A549 (cell line): ENCODE results near the gene CNTNAP2. TPM values are rescaled to one million over a fixed set of nuclear protein-coding genes. Genes with fewer than 3 reads are reported as not detected.

ENCODE experiments used
- ATAC-seq, 2 experiments: fragments of 200-7000 bp in 1 of 2; fragments of >200 bp in 1 of 2; cut with Nextera tagmentation in 1 of 2; cut with Tn5 transposase in 1 of 2; 3 replicates each; pipeline versions ENCODE4 v1.8.0 to v1.9.1; 2018 to 2020; ENCODE audit warnings: mild to moderate bottlenecking in 1 of 2, moderate library complexity in 1 of 2
- CTCF ChIA-PET: fragments of 300-600 bp; sonication (Branson Sonifier 250); formaldehyde crosslinking; extraction: SDS; loops from one replicate; lab custom pipeline; 2021; ENCODE audit warnings: antibody characterized with exemption, inconsistent platforms; lab: Yijun Ruan, JAX
- POLR2A ChIA-PET: fragments of 350-600 bp; formaldehyde crosslinking; extraction: SDS; loops from one replicate; lab custom pipeline; 2021; ENCODE audit warnings: antibody characterized with exemption, inconsistent platforms; lab: Yijun Ruan, JAX
- DNase-seq, 2 experiments: peaks; one replicate each; pipeline versions ENCODE4 v3.0.0 to v3.0.0-alpha.2; 2011 to 2016; ENCODE audit warnings: low read depth in 1 of 2, low spot score in 1 of 2
- FAIRE-seq: peaks from 2 replicates; lab custom pipeline; 2011; peaks lifted over from hg19 to GRCh38; lab: Jason Lieb, UNC
- H3K27ac ChIP-seq, 2 experiments: fragments of >200 bp; sonication (Bioruptor Twin); formaldehyde crosslinking; 3 replicates each; pipeline ENCODE4 v1.5.1; 2016 to 2017
- H3K4me1 ChIP-seq: fragments of >200 bp; sonication (Bioruptor Twin); formaldehyde crosslinking; 3 replicates; pipeline ENCODE4 v1.6.1; 2016
- H3K4me2 ChIP-seq: fragments of >200 bp; sonication (Bioruptor Twin); formaldehyde crosslinking; 3 replicates; pipeline ENCODE4 v1.6.1; 2016
- H3K4me3 ChIP-seq: fragments of >200 bp; sonication (Bioruptor Twin); formaldehyde crosslinking; 3 replicates; pipeline ENCODE4 v1.5.1; 2016
- H3K9me3 ChIP-seq: fragments of >200 bp; sonication (Bioruptor Twin); formaldehyde crosslinking; 3 replicates; pipeline ENCODE4 v1.6.1; 2016
- BHLHE40 ChIP-seq: IDR thresholded peaks from 2 replicates; pipeline ENCODE4 v1.6.1; 2012; ENCODE audit warnings: low read depth, low read length, inconsistent platforms
- CEBPB ChIP-seq, 2 experiments: fragments of >200 bp in 1 of 2; sonication (Bioruptor Twin) in 1 of 2; formaldehyde crosslinking in 1 of 2; IDR thresholded peaks; 2 replicates each; pipeline ENCODE4 v1.6.1; 2012 to 2016
- CHD2 ChIP-seq: fragments of 150-350 bp; IDR thresholded peaks from 2 replicates; pipeline ENCODE4 v1.6.1; 2014; ENCODE audit warnings: low read length; ENCODE audit not compliant: partially characterized antibody
- FOSL2 ChIP-seq, 2 experiments: fragments of 450-650 bp in 1 of 2; fragments of >200 bp in 1 of 2; sonication (Bioruptor Twin) in 1 of 2; formaldehyde crosslinking; IDR thresholded peaks; 2 replicates each; pipeline versions ENCODE4 v1.5.0 to v1.6.1; 2016 to 2020; ENCODE audit warnings: mild to moderate bottlenecking in 1 of 2, moderate library complexity in 1 of 2
- FOXS1 ChIP-seq: fragments of 250-450 bp; sonication (Bioruptor Pico); IDR thresholded peaks from 2 replicates; pipeline ENCODE4 v1.5.0; 2020; ENCODE audit warnings: mild to moderate bottlenecking, moderate library complexity
- GATA3 ChIP-seq: IDR thresholded peaks from 2 replicates; pipeline ENCODE4 v1.6.1; 2012; ENCODE audit warnings: borderline replicate concordance
- HOXA7 ChIP-seq: fragments of 250-450 bp; sonication (Bioruptor Pico); IDR thresholded peaks from 2 replicates; pipeline ENCODE4 v1.5.0; 2020; ENCODE audit warnings: mild to moderate bottlenecking, moderate library complexity
- HOXB13 ChIP-seq: fragments of 250-450 bp; sonication (Bioruptor Pico); IDR thresholded peaks from 2 replicates; pipeline ENCODE4 v1.5.0; 2020; ENCODE audit warnings: low read depth, mild to moderate bottlenecking, moderate library complexity
- JUN ChIP-seq, 2 experiments: fragments of >200 bp; sonication (Bioruptor Twin); formaldehyde crosslinking; IDR thresholded peaks; 2 replicates in 1 of 2; 3 replicates in 1 of 2; pipeline ENCODE4 v1.6.1; 2016 to 2017
- KDM1A ChIP-seq: fragments of 200-600 bp; sonication (generic); IDR thresholded peaks from 2 replicates; pipeline ENCODE4 v1.6.1; 2016; ENCODE audit warnings: low read depth, mild to moderate bottlenecking
- MAFK ChIP-seq: fragments of 450-650 bp; IDR thresholded peaks from 2 replicates; pipeline ENCODE4 v1.6.1; 2014; ENCODE audit not compliant: partially characterized antibody
- MYC ChIP-seq: IDR thresholded peaks from 2 replicates; pipeline ENCODE4 v1.6.1; 2012; ENCODE audit warnings: mild to moderate bottlenecking, inconsistent platforms, low read length, improper control_type of control experiment, borderline replicate concordance
- NFE2L2 ChIP-seq: fragments of 150-350 bp; conservative IDR thresholded peaks from 2 replicates; pipeline ENCODE4 v1.6.1; 2014; ENCODE audit warnings: low read length
- NPAS2 ChIP-seq: fragments of 250-450 bp; sonication (Bioruptor Pico); IDR thresholded peaks from 2 replicates; pipeline ENCODE4 v1.8.0; 2022; ENCODE audit warnings: mild to moderate bottlenecking, moderate library complexity, borderline replicate concordance
- NR3C1 ChIP-seq: fragments of >200 bp; sonication (Bioruptor Twin); formaldehyde crosslinking; IDR thresholded peaks from 3 replicates; pipeline ENCODE4 v1.6.1; 2017
- PHF8 ChIP-seq: fragments of 200-600 bp; sonication (generic); IDR thresholded peaks from 2 replicates; pipeline ENCODE4 v1.6.1; 2016; ENCODE audit warnings: low read depth, mild to moderate bottlenecking, antibody characterized with exemption, moderate library complexity, borderline replicate concordance
- POLR2AphosphoS2 ChIP-seq: conservative IDR thresholded peaks from 2 replicates; pipeline ENCODE4 v1.6.1; 2012; ENCODE audit warnings: low read length, improper control_type of control experiment, inconsistent platforms
- RAD21 ChIP-seq, 2 experiments: fragments of >200 bp in 1 of 2; sonication (Bioruptor Twin) in 1 of 2; formaldehyde crosslinking in 1 of 2; IDR thresholded peaks in 1 of 2; conservative IDR thresholded peaks in 1 of 2; 2 replicates in 1 of 2; 3 replicates in 1 of 2; pipeline ENCODE4 v1.6.1; 2012 to 2018; ENCODE audit warnings: inconsistent platforms in 1 of 2
- RCOR1 ChIP-seq: fragments of 150-350 bp; IDR thresholded peaks from 2 replicates; pipeline ENCODE4 v1.6.1; 2014; ENCODE audit warnings: antibody characterized with exemption, low read length, low read depth
- RFX5 ChIP-seq: fragments of 450-650 bp; IDR thresholded peaks from 2 replicates; pipeline ENCODE4 v1.7.1; 2014; ENCODE audit warnings: antibody characterized with exemption, mild to moderate bottlenecking, moderate library complexity
- SMC3 ChIP-seq: fragments of >200 bp; sonication (Bioruptor Twin); formaldehyde crosslinking; IDR thresholded peaks from 3 replicates; pipeline ENCODE4 v1.6.1; 2018; ENCODE audit warnings: inconsistent platforms
- SREBF2 ChIP-seq: fragments of 450-650 bp; IDR thresholded peaks from 2 replicates; pipeline ENCODE4 v1.6.1; 2014; ENCODE audit warnings: mild to moderate bottlenecking, moderate library complexity
- TFCP2L1 ChIP-seq: fragments of 250-450 bp; sonication (Bioruptor Pico); IDR thresholded peaks from 2 replicates; pipeline ENCODE4 v1.5.0; 2021; ENCODE audit warnings: mild to moderate bottlenecking
- ZC3H11A ChIP-seq: fragments of 450-650 bp; IDR thresholded peaks from 2 replicates; pipeline ENCODE4 v1.6.1; 2014; ENCODE audit warnings: antibody characterized with exemption, mild to moderate bottlenecking
- ZFP36 ChIP-seq: fragments of 450-650 bp; IDR thresholded peaks from 2 replicates; pipeline ENCODE4 v1.6.1; 2014; ENCODE audit warnings: borderline replicate concordance; ENCODE audit not compliant: partially characterized antibody
- WGBS: methylation state at CpG from one replicate; pipeline ENCODE4 v1.1.6; 2017; ENCODE audit errors: missing lambda C conversion rate; 5-methylcytosine and 5-hydroxymethylcytosine counted together
- polyA plus RNA-seq, 4 experiments: library from polyadenylated mRNA; depleted of rRNA in 3 of 4; stranded (reverse); fragments of >200 nt; fragmentation: RNase III in 1 of 4; extraction: RNeasy Plus Mini Kit Qiagen cat#74134 plus additional on column Dnase treatment in 1 of 4; gene quantifications; 2 replicates in 3 of 4; 3 replicates in 1 of 4; pipeline ENCODE4 v1.2.3, GENCODE V29; 2011 to 2017
- TF ChIP-seq, protein P1 (sequence below): fragments of >200 bp; sonication (Bioruptor Twin); formaldehyde crosslinking; IDR thresholded peaks from 3 replicates; pipeline ENCODE4 v1.6.1; 2016
- TF ChIP-seq, protein P2 (sequence below): IDR thresholded peaks from 2 replicates; pipeline ENCODE4 v1.6.1; 2012; ENCODE audit warnings: low read depth, borderline replicate concordance
- TF ChIP-seq, protein P3 (sequence below): fragments of 200-600 bp; sonication (generic); IDR thresholded peaks from 2 replicates; pipeline ENCODE4 v1.6.1; 2016; ENCODE audit warnings: antibody characterized with exemption, mild to moderate bottlenecking, moderate library complexity
- TF ChIP-seq, protein P4 (sequence below): fragments of >200 bp; sonication (Bioruptor Twin); formaldehyde crosslinking; IDR thresholded peaks from 3 replicates; pipeline ENCODE4 v1.5.1; 2016

Gene CNTNAP2
- polyA plus RNA-seq, 2 of the 4 experiments (the other 2 are of a cell fraction), result 0.05 to 0.13 TPM

DNA sequence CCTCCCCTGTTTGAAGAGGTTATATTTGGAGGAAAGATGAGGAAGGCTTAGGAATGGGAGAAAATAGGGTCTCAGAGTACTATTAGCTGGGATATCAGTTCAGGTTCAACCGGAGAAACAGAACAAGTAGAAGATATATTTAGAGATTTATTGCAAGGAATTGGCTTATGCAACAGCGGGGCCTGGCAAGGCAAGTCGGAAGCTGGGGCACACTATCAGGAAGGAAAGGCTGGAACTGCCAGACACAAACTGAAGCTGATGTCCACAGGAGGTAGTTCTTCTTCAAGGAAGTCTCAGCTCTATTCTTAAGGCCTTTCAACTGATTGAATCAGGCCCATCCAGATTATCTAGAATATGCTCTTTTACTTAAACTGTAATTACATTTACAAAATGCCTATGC lies 1534.4 kb downstream of the CNTNAP2 start:
- WGBS, result 49% methylated on average over 3 of the region's 3 CpGs
- no peak for DNase-seq
- H3K4me2 ChIP-seq, result no peak overlapping the region
- no peaks in the 10 kb centered on the region for H3K4me1 ChIP-seq
- ChIA-PET POLR2A (no interaction called here), CTCF (no interaction called here)
- no peaks in the 10 kb centered on the region for H3K9me3 ChIP-seq
- no peak overlapping the region for H3K4me3 ChIP-seq
- no peak for FAIRE-seq
- no peak for ATAC-seq
- no peak for TF ChIP-seq NFE2L2
- TF ChIP-seq MYC, result no peak
- TF ChIP-seq ZC3H11A, result no peak
- TF ChIP-seq SMC3, result no peak
- no peak for TF ChIP-seq POLR2AphosphoS2
- TF ChIP-seq HOXB13 (CRISPR knock-in tag), result no peak
- no peak for TF ChIP-seq ZFP36
- no peak for TF ChIP-seq BHLHE40
- H3K27ac ChIP-seq, result no peak overlapping the region

DNA sequence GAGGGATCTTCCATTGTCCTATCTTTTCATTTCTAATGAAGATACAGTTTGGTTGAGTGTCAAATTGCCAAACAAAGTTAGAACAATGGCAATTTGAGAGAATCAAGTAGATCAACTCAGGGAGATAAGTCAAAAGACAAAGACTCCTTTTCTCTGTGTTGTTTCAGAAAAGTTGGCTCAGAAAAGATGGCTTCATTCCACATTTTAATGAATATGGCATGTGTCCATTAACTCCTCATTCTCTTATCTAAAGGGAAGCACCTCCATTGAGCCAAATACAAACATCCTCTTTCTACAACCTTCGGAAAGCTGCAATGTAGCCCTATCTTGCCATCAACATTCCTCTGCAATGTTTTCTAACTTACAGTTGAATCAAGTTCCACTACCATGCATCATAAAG lies 1535.0 kb downstream of the CNTNAP2 start:
- ATAC-seq (no peak), DNase-seq (no peak), FAIRE-seq (no peak)
- ChIA-PET CTCF (no interaction called here), POLR2A (no interaction called here)
- 21% methylated on average over 1 of the region's 1 CpG for WGBS
- Histone ChIP-seq H3K9me3 (no peaks in the 10 kb centered on the region), H3K4me2 (no peak overlapping the region), H3K27ac (no peak overlapping the region), H3K4me1 (no peaks in the 10 kb centered on the region), H3K4me3 (no peak overlapping the region)
- TF ChIP-seq HOXB13 (CRISPR knock-in tag), result no peak
- TF ChIP-seq MAFK, result no peak
- TF ChIP-seq KDM1A, result no peak
- TF ChIP-seq RAD21 (conservative IDR thresholded peaks at IDR 0.05 in 1 of 2, IDR thresholded peaks at IDR 0.05 in 1 of 2), result no peak
- TF ChIP-seq, protein P1, sequence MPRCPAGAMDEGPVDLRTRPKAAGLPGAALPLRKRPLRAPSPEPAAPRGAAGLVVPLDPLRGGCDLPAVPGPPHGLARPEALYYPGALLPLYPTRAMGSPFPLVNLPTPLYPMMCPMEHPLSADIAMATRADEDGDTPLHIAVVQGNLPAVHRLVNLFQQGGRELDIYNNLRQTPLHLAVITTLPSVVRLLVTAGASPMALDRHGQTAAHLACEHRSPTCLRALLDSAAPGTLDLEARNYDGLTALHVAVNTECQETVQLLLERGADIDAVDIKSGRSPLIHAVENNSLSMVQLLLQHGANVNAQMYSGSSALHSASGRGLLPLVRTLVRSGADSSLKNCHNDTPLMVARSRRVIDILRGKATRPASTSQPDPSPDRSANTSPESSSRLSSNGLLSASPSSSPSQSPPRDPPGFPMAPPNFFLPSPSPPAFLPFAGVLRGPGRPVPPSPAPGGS, result no peak
- no peak for TF ChIP-seq RCOR1

DNA sequence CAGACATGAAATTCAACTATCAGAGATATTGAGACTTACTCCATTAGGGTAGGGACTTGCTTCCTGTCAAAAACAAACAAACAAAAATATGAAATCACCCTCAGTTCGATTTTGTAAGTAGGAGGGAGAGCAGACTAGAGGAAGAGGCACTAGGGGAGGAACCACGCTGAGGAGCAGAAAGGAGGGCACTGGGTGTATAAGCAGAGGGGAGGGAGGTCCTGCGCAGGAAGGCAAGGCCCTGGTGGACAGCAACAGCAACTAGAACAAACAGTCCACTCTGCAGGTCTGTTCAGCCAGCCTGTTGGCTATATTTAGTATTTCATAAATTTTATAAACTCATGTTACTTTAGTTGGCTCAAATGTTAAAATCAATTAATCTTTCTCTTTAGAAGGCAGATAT lies 1536.9 kb downstream of the CNTNAP2 start:
- POLR2A ChIA-PET, result no interaction called here
- Histone ChIP-seq H3K4me2 (no peak overlapping the region), H3K4me3 (no peak overlapping the region), H3K4me1 (no peaks in the 10 kb centered on the region), H3K27ac (no peak overlapping the region), H3K9me3 (no peaks in the 10 kb centered on the region)
- WGBS, result 11% methylated on average over 3 of the region's 3 CpGs
- DNase-seq (no peak), ATAC-seq (no peak), FAIRE-seq (no peak)
- CTCF ChIA-PET, result no interaction called here
- TF ChIP-seq CHD2 (no peak), HOXA7 (CRISPR knock-in tag) (no peak), FOXS1 (CRISPR knock-in tag) (no peak), PHF8 (no peak), TFCP2L1 (no peak), CEBPB (IDR thresholded peaks at IDR 0.05) (no peak), NR3C1 (no peak), JUN (IDR thresholded peaks at IDR 0.05) (no peak), GATA3 (no peak), RFX5 (no peak), KDM1A (no peak), SREBF2 (no peak), FOSL2 (IDR thresholded peaks at IDR 0.05) (no peak), FOSL2 (CRISPR knock-in tag; IDR thresholded peaks at IDR 0.05) (no peak), NFE2L2 (no peak), NPAS2 (CRISPR knock-in tag) (no peak), POLR2AphosphoS2 (no peak)
- TF ChIP-seq, protein P2, sequence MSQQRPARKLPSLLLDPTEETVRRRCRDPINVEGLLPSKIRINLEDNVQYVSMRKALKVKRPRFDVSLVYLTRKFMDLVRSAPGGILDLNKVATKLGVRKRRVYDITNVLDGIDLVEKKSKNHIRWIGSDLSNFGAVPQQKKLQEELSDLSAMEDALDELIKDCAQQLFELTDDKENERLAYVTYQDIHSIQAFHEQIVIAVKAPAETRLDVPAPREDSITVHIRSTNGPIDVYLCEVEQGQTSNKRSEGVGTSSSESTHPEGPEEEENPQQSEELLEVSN, result no peak
- TF ChIP-seq, protein P3, sequence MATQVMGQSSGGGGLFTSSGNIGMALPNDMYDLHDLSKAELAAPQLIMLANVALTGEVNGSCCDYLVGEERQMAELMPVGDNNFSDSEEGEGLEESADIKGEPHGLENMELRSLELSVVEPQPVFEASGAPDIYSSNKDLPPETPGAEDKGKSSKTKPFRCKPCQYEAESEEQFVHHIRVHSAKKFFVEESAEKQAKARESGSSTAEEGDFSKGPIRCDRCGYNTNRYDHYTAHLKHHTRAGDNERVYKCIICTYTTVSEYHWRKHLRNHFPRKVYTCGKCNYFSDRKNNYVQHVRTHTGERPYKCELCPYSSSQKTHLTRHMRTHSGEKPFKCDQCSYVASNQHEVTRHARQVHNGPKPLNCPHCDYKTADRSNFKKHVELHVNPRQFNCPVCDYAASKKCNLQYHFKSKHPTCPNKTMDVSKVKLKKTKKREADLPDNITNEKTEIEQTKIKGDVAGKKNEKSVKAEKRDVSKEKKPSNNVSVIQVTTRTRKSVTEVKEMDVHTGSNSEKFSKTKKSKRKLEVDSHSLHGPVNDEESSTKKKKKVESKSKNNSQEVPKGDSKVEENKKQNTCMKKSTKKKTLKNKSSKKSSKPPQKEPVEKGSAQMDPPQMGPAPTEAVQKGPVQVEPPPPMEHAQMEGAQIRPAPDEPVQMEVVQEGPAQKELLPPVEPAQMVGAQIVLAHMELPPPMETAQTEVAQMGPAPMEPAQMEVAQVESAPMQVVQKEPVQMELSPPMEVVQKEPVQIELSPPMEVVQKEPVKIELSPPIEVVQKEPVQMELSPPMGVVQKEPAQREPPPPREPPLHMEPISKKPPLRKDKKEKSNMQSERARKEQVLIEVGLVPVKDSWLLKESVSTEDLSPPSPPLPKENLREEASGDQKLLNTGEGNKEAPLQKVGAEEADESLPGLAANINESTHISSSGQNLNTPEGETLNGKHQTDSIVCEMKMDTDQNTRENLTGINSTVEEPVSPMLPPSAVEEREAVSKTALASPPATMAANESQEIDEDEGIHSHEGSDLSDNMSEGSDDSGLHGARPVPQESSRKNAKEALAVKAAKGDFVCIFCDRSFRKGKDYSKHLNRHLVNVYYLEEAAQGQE, result no peak
- TF ChIP-seq, protein P4, sequence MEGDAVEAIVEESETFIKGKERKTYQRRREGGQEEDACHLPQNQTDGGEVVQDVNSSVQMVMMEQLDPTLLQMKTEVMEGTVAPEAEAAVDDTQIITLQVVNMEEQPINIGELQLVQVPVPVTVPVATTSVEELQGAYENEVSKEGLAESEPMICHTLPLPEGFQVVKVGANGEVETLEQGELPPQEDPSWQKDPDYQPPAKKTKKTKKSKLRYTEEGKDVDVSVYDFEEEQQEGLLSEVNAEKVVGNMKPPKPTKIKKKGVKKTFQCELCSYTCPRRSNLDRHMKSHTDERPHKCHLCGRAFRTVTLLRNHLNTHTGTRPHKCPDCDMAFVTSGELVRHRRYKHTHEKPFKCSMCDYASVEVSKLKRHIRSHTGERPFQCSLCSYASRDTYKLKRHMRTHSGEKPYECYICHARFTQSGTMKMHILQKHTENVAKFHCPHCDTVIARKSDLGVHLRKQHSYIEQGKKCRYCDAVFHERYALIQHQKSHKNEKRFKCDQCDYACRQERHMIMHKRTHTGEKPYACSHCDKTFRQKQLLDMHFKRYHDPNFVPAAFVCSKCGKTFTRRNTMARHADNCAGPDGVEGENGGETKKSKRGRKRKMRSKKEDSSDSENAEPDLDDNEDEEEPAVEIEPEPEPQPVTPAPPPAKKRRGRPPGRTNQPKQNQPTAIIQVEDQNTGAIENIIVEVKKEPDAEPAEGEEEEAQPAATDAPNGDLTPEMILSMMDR, result no peak
